Activated CD4-positive, alpha-beta T cell treated with anti-CD3 and anti-CD28 coated beads for 24 hours (primary cell): ENCODE measurements around the gene OPHN1.
"Not testable (repeated sequence)": the region's sequence is repeated elsewhere in the genome, so short reads cannot be mapped to it uniquely, and the experiment has no call there.

Experiments used
- DNase-seq, 2 donors: peaks; one replicate each; pipeline ENCODE4 v3.0.0-alpha.2; 2020; ENCODE audit warnings: low read depth in 2 of 2

OPHN1 gene

GRCh38 chrX:68175562-68175961 is 257.7 kb downstream of the OPHN1 start:
- no peak for DNase-seq

GRCh38 chrX:68163441-68163840 is 269.9 kb downstream of the OPHN1 start:
- DNase-seq = no peak

DNA sequence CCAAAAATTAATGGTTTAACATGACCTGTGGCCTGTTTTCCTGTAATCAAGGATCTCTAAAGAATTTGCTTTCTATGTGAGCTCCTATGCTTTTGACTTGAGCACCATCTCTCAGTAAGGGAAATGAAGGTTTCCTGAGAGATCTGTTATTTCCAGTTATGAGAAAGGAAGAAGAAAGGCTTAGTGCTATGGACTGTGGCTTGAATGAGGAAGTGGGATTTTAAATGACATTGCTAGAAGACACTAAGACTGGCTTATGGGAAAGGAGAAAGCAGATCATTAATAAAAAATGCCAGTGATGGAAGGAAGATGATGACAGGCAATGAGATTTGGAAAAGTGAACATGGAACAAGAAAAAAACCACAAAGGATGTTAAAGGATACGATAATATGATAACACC is 285.4 kb downstream of the OPHN1 start:
- no peak for DNase-seq

- DNase-seq = no peak
Measured at GRCh38 chrX:68146054-68146453, 287.2 kb downstream of the OPHN1 start.

DNA sequence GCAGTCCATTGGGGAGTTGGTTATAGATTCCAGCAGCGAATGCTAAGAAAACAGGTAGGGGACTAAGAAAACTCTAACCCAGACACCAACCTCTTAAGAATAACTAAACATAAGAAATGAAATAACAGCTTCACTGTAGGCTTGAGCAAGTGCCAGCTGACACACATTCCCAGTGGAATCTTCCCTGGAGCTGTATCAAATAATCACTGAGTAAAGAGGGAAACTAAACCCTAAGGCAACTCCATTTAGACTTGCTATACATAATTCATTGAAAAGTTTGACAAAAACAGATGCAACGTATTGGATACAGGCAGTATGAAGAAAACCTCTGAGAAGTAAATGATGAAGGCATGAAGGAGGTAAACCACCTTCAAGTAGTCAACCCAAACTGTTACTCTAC is 293.5 kb downstream of the OPHN1 start:
- DNase-seq = no peak

GRCh38 chrX:68133181-68133580 is 300.1 kb downstream of the OPHN1 start:
- DNase-seq = no peak

- no peak for DNase-seq
Measured at GRCh38 chrX:68132749-68133148, 300.5 kb downstream of the OPHN1 start.

DNA sequence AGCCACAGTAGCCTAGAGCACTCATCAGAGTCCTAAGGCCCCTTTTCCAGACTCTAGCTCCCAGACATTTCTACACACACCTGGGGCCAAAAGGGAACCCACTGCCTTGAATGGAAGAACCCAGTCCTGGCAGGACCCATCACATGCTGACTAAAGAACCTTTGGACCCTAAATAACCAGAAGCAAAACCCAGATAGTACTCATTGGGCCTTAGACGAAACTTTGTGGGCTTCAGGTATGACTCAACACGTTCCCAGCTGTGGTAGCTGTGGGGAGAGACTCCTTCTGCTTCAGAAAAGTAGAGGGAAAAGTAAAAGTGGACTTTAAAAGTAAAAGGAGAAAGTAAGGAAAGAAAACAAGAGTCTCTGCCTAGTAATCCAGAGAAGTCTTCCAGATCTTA is 311.5 kb downstream of the OPHN1 start:
- DNase-seq = no peak

DNA sequence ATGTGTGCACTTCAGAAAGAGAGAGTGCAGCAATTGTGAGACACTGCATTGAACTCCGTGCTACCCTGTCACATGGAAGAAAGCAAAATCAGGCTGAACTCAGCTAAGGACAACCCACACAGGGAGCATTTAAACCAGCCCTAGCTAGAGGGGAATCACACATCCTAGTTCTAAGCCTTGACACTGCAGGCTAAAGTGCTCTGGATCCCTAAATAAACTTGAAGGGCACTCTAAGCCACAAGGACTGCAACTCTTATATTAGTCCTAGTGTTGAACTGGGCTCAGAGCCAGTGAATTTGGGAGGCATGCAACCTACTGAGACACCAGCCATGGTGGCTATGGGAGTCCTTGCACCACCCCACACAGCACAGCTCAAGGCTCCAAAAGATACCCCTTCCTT is 311.9 kb downstream of the OPHN1 start:
- DNase-seq = no peak

- no peak for DNase-seq
Measured at GRCh38 chrX:68115371-68115770, 317.9 kb downstream of the OPHN1 start.

DNA sequence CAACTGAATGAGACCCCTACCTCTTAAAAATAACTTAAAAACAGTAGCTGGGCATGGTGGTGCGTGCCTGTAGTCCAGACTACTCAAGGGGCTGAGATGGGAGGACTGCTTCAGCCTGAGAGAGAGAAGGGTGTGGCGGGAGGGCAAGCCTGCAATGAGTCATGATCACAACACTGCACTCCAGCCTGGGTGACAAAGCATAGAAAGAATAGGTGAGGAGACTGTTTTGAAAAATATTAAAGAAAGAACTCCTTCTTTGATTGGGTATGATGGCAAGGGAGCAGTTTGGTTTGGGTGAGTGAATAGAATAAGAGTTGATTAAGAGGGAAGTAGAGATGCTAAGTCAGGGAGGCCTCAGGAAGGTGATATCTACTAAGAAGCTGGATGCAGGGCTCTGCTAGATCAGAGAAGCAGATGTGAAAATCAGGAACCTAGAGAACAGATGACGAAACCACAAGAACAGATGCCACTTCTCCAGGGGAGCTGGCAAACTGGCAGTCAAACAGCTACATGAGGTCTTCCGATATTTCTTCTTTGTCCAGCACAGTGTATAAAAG is 318.6 kb downstream of the OPHN1 start:
- no peak for DNase-seq

DNA sequence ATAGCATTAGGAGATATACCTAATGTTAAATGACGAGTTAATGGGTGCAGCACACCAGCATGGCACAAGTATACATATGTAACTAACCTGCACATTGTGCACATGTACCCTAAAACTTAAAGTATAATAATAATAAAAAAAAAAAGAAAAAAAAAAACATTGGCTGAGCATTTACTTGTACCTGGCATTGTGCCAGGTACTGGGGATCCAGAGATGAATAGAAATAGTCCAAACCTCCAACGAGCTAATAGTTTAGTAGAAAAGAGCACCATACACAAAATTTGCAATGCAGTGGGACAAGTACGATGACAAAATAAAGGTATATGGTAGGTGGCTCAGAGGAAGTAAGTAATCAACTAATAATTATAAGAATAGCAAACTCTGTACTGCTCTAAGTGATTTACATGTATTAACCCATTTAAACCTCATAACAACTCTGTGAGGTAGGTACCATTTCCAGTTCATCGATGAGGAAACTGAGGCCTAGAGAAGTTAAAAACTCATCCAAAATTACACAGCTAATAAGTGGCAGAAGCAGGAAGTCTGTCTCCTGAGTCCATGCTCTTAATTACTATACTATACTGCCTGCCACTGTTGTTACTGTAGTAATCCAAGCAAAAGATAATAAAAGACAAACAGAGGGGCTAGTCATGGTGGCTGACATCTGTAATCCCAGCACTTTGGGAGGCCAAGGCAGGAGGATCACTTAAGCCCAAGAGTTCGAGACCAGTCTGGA is 319.3 kb downstream of the OPHN1 start:
- no peak for DNase-seq

DNA sequence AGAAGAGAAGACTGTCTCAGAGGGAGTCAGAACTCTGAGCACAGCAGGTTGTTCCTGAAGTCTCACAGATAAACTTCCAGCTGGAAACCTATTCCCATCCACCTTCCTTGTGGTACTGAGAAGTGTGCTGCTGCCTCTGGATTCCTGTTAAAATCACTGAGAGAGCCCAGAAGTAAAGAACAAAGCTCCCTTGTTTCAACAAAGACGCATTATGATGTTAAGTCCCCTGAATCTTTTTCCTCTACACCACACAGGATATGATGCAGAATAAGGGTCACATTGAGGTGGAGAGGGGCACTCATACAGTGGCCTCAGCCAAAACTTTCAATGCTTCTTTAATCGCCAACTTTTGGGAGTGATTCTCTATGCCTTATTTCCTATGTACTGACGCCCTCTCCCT is 321.0 kb downstream of the OPHN1 start:
- DNase-seq = no peak

- no peak for DNase-seq
Measured at GRCh38 chrX:68109162-68109561, 324.1 kb downstream of the OPHN1 start.

GRCh38 chrX:68098431-68098830 is 334.9 kb downstream of the OPHN1 start:
- DNase-seq = no peak

DNA sequence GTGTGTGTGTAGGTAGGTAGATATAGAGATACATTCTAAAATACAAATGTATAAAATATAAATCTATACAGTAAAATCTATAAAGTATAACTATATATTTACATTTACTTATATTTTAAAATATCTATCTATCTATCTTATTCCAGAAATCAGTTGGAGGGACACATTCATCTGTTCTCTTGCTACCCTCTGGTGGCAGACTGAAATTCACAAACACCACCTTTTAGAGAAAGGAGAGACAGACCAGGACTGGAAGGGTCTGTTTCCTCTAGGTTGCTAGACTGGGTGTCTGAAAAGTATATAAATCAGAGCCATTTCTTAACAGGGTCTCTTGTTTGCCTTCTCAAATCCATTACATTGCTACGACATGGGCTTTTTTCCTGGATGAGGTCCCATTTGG is 343.0 kb downstream of the OPHN1 start:
- DNase-seq = no peak

GRCh38 chrX:68087526-68087925 is 345.8 kb downstream of the OPHN1 start:
- DNase-seq = no peak

- no peak for DNase-seq
Measured at GRCh38 chrX:68086709-68087108, 346.6 kb downstream of the OPHN1 start.

DNA sequence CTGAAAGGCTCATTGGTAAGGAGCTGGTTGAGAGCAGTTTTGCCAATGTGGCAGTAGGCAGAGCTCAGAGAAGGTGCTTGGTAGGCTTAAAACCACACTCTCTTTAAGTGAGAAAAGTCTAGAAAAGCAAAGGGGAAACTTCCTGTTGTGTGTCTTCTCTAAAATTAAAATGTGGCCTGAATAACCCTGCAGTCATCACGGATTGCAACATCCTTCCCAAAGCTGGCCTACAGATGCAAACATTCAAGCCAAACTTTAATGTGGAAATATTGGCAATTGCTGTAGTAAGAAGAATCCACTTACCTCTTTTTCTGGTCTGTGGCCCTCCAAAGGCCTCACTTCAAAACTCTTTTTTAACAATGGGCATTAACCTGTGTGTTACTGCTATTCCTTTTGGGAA is 348.5 kb downstream of the OPHN1 start:
- no peak for DNase-seq

DNA sequence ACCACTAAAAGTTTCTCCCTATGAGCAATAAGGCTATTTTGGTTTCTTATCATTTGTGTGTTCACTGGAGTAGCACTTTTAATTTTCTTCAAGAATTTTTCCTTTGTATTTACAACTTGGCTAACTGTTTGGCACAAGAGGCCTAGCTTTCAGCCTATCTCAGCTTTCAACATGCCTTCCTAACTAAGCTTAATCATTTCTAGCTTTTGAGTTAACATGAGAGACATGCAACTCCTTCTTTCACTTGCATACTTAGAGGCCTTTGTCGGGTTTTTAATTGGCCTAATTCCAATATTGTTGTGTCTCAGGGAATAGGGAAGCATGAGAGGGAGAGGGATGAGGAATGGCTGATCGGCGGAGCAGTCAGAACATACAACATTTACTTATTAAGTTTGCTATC is 349.8 kb downstream of the OPHN1 start:
- no peak for DNase-seq

DNA sequence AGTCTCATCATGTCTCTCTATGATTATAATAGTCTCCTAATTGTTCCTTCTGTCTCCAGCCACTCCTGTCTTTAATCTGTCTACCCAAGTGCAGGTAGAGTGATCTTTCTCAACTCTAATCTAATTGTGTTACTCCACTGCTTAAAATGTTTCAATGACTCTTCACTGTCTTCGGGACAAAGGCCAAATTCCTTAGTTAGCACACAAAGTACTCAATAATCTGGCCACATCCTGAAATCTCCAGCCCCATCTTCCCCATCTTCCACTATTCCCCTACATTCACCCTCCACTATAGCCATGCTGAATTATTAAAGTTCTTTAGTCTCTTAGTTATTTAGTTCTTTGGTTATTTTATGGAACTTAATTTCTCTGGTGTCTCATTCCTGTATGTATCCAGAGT is 353.3 kb downstream of the OPHN1 start:
- no peak for DNase-seq

GRCh38 chrX:68078801-68079200 is 354.5 kb downstream of the OPHN1 start:
- not testable (repeated sequence) for DNase-seq

DNA sequence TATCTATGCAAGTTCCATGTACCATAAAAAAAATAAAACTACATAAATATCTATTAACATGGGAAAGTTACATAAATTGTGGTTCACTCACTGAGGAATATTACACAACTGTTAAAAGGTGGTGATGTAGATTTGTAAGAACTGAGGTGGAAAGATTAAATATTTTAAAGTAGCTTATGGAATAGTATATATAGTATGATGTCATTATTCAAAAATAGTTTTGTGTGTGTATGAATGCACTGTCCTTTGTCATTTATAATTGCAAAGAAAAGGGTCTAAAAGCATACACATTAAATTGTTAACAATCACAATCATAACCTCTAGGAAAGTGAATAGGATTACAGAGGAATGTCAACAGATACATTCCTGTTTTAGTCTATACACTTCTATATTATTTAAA is 355.9 kb downstream of the OPHN1 start:
- no peak for DNase-seq

- no peak for DNase-seq
Measured at GRCh38 chrX:68072041-68072440, 361.3 kb downstream of the OPHN1 start.
